NCI-H345 (cell line): ENCODE results near the gene ITPR1.

Experiments used
- DNase-seq: peaks from one replicate; lab custom pipeline; 2025; lab: John Stamatoyannopoulos, UW

The ITPR1 gene

DNA sequence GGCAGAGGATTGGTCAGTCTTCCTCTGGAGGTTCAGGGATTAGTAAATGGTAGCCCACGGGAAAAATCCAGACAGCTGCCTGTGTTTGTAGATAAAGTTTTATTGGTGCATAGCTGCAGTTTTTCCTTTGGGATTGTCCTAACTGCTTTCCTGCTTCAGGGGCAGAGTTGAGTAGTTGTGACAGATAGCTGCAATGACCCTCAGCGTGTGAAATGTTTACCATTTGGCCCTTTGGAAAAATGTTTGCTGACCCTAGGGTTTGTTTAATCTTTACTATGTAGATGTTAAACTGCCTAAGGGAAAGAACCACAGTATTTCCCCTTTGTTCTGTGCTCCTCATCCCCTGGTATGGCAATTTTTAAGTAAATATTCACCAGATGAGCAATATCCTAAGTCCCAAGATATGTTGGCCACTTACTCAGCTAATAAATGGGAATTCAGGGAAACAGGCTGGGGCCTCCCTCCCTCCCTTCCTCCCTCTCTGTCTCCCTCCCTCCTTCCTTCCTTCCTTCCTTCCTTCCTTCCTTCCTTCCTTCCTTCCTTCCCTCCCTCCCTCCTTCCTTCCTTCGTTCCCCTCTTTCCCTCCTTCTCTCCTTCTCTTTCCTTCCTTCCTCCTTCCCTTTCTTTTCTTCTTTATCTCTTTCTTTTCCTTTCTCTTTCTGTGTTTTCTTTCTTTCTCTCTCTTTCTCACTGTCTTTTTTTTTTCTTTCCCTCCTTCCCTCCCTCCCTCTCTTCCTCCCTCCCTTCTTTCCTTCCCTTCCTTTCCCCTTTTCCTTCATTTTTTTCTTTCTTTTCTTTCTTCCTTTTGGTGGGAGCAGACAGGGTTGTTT, 251.5 kb downstream of the ITPR1 start:
- no peak for DNase-seq

GRCh38 chr3:4745235-4745610, 252.1 kb downstream of the ITPR1 start:
- no peak for DNase-seq

- no peak for DNase-seq
Measured at GRCh38 chr3:4746241-4746958, 253.3 kb downstream of the ITPR1 start.

GRCh38 chr3:4748127-4748526, 255.0 kb downstream of the ITPR1 start:
- DNase-seq, result no peak

DNA sequence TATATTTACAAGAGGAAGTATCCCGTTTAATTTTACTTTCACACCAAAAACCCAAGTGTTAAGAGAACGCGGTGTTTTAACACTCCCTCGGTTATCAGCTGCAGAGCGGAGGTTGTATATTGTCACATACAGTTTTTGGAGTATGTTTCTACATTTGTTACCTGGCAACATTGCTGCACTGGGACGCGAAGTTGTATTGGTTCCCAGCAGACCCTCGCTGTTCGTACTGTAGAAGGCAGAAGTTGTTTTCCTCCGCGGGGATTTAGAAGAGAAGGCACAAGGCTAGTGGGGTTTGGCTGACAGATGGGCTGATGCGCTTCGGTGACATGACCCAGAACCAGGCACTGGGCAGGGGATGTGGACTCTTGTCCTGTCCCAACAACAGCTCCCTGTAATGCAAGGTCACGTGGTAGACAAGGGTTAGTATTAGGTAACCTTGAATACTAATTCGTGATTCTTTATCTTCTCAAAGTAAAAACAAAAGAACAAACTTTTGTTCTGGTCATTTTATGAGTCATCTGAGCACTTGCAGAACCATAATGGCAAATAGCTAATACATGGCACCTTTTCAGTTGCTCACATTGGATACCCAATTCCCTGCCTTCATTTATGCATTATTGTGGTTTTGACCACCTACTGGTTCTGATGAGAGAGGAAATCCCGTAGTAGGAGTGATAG, 255.7 kb downstream of the ITPR1 start:
- DNase-seq, result no peak

DNA sequence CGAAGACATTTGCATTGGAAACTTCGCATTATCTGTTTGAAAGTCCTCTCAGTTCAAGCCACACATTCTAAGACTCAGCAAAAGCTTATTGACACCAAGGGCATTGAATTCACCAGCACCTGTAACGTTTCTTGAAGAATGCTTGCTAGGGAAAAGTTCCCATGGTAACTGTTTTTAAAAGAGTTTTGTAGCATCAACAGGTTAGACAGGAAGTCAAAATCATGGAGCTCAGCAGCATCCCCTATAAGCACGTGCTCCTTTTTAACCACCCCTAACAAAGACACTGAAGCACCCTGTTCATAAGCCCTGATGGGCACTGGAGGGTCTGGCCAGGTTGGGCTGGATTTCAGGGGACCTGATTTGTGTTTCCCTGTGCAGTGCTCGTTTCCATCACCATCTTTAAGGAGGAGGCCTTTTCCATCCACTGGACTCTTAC, 256.4 kb downstream of the ITPR1 start:
- DNase-seq, result no peak

GRCh38 chr3:4750306-4750968, 257.3 kb downstream of the ITPR1 start:
- no peak for DNase-seq

DNA sequence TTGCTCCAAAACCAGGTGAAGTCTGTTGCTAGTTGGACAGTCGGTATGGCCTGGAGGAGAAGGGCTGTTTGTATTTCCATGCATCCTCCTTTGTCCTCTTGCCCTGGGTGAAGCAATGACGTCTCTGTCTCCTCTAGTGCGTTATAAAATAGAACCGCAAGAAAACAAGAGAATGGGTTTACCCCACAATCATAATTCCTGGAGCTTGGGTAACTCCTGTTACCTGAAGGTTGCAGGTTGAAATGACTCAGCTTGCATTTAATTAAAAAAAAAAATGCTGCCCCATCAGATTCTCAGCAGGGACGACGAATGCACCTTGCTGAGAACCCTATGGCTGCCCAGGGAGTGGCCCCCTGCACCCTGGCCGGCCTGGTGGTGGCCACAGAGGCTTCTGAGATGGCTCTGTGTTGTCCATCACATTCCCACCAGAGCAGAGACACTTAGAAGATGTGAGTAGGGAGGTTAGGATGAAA, 257.9 kb downstream of the ITPR1 start:
- no peak for DNase-seq

DNA sequence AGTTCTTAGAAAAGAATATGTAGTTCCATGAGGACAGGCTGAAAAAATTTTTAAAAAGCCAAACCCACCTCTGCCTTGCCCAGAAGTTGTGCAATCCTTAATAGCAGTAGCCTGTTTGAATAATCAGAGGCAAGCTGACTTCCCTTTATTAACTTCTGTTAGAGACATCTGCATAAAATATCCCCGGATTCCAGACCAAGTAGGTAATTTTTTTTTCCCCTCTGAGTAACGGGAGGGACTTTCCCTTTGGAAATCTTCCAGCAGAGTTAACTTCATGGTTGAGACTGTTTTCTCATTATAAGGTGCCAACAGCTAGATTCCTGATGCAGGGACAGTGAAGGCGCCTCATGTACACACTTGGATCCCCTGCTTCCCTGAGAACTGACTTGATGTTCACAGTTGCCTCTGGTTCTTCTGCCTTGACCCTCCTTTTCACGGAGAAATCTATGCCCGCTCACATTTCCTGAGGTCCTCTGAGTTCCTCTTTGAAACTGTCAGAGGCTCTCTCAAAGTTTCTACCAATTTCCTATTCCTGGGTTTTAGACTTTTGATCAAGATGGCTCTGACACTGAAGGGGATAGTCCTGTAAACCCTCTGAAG, 258.5 kb downstream of the ITPR1 start:
- no peak for DNase-seq

DNA sequence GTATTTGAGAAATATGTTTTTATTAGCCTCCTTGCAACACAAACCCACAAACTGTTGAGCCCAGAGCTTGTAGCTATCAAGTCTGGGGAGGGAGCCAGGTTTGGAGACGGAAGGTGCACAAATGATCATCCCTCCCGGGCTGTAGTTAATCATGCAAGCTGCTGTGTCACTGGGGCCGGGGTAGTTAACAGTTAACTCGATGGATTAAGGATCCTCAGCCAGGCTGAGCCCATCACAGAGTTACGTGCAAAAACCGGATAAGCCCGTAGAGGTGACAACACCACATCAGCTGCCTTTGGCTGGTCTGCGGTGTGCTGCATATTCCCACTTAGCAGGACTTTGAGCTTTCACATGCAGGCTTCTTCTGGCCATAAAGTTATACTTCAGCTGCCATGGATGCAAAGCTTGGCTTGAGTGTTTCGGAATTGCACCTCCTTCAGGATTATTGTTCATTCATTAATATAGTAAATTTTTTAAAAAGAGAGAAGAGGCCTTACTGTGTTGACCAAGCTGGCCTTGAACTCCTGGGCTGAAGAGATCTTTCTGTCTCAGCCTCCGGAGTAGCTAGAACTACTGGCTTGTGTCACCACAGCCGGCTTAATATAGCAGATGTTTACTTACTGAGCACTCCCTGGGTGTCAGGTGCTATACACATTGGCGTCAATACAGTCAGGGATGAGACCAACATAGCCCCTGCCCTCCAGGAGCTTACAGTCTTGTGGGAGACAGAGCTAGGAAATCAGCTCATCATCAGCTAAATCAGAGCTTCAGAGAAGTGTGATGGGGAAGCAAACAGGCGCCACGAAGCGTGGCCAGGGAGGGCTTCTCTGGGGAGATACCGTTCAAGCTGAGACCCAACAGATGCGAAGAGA, 259.3 kb downstream of the ITPR1 start:
- no peak for DNase-seq

GRCh38 chr3:4753073-4753691, 260.0 kb downstream of the ITPR1 start:
- no peak for DNase-seq

DNA sequence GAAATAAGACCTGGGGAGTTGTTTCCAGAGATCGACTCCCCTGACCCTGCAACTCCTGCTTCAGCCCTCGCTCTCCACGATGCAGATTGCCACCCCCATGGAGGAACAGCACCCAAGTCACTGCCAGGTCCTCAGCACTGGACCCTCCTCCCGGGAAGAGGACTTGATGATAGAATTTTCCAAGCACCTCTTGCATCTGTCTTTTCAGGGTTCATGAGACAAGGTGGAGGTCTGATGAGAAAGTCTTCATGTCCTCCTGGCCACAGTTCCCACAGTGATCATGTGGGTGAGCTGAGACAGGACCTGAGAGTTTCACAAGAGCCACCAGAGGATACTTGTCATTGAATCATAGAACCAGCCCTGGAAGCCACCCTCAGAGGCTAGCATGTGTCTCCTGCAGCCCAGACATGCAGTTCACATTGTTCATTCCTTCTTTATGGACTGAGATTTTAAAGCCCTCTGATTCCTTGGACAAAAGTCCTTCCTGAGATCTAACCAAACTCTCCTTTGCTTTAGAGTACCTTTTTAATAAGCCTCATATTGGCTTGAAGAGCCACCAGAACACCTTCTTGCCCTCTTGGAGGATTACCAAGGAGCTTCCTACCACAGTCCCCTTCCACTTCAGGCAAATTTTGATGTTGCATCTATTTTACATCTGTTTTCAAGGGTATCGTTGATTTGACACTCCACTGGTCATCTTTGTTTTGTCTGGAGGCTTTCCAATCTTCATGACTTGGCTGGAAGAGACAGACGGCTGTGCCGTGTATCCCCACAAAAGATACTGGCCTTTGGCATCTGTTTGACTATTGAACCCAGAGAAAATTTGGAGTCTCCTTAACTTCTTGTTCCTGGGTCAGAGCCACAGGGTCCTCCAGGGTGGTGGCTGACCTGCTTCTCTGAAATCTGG, 261.3 kb downstream of the ITPR1 start:
- DNase-seq, result no peak

DNA sequence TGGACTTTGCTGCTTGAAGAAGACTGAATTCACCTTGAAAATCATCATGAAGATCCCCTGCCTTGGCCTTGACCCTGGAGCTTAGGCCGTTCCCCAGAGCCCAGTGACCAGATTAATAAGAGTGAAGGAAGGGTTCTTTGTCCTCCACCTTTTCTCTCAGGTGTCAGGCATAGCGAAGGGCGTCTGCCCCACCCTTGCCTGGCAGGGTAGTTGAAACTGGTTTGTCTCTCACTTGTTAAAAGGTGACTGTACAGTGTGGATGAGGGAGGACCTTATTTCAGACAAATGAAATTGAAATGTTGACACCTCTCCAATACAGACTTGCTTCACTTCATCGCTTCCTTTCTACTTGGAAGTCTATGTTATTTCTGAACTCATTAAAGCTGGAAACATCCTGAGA, 262.4 kb downstream of the ITPR1 start:
- DNase-seq, result no peak

DNA sequence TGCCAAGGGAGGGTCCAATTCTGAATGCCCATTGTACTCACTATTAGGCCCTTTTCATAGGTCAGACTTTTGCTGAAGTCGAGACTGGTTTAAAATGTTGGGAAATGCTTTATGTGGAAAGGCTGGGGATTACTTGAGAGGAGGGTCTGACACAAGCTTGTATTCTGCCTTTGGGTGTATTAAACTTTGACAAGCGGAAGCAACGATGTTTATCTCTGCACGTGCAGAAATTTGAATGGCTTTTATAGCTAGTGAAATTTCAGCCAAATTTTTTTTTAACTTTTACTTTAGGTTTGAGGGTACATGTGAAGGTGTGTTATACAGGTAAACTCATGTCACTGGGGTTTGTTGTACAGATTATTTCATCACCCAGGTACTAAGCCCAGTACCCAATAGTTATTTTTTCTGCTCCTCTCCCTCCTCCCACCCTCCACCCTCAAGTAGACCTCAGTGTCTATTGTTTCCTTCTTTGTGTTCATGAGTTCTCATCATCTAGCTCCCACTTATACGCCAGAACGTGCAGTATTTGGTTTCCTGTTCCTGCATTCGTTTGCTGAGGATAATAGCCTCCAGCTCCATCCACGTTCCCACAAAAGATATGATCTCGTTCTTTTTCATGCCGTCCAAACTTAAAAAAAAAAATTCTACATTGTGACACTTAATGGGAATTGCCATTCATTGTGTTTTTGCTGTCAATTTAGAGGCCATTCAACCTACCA, 263.1 kb downstream of the ITPR1 start:
- no peak for DNase-seq

DNA sequence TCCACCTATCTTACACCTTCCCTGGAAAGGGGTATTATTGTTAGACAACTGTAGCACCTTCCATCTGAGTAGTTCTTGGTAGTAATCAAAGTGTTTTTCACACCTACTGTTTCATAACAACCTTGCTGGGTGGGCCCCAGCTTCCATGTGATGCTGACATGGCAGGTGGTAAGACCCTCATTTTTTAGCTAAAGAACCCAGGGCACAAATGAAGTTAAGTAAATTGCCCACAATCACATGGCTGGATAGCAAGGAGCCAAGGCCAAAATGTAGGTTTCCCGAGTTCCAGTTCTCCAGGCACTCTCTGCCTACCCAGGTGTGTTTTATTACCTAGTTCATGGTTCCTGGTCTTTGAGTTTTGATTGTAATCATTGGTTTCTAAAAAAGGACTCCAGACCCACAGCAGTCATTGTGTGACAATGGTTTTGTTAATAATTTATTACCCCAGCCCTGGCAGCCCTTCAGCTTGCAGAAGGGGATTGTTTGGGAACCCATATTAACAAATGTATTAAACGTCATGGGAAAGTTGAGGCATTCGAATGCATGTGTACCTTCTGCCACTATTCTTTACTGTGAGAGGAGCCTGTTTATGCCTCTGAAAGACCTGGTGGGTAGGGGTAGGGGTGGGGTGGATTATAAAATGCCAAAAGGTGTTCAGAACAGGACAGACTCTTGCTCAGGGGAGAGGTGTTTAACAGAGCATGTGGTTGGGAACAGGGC, 263.9 kb downstream of the ITPR1 start:
- DNase-seq, result no peak

DNA sequence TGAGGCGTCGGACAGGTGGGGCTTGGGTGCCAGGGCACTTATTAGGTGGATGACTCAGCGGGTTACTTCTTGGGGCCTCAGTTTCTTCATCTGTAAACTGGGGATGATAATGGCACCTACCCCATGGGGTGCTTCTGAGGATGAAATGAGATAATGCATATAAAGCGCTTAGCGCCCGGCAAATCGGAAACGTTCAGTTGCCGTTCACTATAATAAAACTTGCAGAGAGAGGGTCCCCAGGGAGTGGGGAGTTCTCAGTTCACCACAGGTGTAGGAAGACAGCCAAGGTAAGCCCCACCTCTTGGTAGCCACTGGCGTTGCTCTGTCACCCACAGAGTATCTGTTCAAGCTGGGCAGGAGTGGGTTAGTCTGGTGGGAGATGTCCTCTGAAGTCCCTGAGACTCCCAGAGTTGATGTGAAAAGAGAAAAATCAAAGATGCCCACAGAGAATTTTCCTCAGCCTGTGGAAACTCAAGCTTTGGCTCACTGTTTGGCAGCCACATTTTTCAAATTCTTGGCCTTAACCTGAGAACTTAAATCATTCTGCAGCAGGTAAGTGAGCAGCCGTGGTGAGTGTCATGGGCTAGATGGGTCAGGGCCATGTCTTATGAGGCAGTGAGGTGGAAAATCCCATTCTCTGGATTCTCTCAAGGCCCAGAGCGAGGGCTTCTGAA, 264.6 kb downstream of the ITPR1 start:
- DNase-seq, result no peak

- DNase-seq, result no peak
Measured at GRCh38 chr3:4758249-4758860, 265.2 kb downstream of the ITPR1 start.
